Retinal pigment epithelial cell (primary cell): ENCODE data around the gene TCP11L1.

ENCODE experiments used
- DNase-seq: peaks from one replicate; pipeline ENCODE4 v3.0.0-alpha.2; 2010; ENCODE audit warnings: low read depth
- H3K4me3 ChIP-seq: 2 replicates; pipeline ENCODE4 v1.5.1; 2011; ENCODE audit warnings: mild to moderate bottlenecking, low read length, control low read depth, moderate library complexity
- TF ChIP-seq, protein P1 (sequence below): conservative IDR thresholded peaks from 2 replicates; pipeline ENCODE4 v1.5.1; 2011; ENCODE audit warnings: low read depth, low read length, control low read depth, inconsistent platforms

The TCP11L1 gene

DNA sequence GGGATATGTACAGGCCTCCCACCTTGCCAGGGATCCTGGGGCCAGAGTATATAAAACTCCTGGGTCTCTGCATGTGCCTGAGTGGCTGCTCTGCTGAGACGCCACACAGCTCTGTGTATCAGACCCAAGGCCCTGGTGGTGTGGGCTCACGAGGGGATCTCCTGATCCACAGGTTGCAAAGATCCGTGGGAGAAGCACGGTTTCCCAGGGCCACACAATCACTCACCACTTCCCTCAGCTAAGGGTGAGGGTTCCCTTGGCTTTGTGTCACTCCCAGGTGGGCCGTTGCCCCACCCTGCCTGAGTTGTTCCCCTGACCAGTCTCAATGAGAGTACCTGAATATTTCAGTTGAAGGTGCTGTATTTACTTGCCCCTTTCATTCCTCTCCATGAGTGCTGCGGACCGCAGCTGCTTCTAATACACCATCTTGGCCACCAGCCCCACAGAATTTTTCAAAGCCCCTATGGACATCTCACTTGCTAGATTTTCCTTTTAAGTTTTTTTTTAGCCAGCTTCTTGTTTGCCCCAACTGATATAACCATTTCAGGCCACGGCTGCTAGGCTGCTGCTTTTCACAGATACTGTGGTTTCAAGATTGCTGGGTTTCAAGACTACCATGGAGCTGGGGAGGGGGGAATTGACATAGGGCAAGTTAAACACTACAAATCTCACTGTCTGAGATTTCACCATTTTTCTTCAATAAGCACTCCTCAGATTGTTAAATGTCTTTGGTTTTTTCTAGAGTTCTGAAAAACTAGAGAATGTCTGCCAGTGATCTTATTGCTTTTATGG, 37.4 kb upstream of the TCP11L1 start:
- no peak overlapping the region for H3K4me3 ChIP-seq
- DNase-seq = no peak

DNA sequence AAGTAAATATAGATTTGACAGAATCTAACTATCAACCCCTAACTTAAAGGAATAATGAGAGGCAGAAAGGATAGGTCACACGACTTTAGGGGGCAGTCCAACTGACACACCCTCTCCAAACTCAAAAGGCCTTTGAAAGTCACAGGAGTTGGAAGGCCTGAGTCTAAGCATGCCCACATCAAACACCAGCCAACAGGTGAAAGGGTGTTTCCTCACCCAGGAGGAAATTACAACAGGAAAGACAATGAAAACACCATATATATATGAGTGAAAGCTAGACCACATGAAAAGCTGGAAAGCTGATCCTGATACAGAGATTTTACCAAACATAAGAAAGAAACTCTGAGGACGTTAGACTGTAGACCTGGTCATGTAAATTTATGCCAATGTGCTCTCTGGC, 34.2 kb upstream of the TCP11L1 start:
- DNase-seq = no peak

More for the DNA sequence above, 37.4 kb upstream of the TCP11L1 start:
- TF ChIP-seq, protein P1, sequence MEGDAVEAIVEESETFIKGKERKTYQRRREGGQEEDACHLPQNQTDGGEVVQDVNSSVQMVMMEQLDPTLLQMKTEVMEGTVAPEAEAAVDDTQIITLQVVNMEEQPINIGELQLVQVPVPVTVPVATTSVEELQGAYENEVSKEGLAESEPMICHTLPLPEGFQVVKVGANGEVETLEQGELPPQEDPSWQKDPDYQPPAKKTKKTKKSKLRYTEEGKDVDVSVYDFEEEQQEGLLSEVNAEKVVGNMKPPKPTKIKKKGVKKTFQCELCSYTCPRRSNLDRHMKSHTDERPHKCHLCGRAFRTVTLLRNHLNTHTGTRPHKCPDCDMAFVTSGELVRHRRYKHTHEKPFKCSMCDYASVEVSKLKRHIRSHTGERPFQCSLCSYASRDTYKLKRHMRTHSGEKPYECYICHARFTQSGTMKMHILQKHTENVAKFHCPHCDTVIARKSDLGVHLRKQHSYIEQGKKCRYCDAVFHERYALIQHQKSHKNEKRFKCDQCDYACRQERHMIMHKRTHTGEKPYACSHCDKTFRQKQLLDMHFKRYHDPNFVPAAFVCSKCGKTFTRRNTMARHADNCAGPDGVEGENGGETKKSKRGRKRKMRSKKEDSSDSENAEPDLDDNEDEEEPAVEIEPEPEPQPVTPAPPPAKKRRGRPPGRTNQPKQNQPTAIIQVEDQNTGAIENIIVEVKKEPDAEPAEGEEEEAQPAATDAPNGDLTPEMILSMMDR = no peak

DNA sequence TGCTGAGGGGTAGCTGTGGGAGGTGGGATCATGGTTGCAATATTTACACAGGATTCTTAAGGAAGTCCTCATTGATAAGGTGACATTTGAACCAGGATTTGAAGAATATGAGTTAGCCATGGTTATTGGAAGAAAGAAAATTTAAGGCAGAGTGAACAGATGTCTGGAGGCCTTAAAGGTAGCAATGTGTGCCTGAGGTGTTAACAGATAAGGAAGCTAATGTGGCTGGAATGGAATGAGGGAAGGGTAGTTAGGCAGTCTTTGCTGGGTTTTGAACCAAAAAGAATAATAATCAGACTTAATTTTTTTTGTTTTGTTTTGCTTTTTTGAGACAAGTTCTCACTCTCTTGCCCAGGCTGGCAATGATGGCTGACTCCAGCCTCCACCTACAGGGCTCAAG, 33.4 kb upstream of the TCP11L1 start:
- TF ChIP-seq, protein P1 = no peak
- no peak for DNase-seq
- H3K4me3 ChIP-seq = no peak overlapping the region

More for the DNA sequence above, 34.2 kb upstream of the TCP11L1 start:
- TF ChIP-seq, protein P1 = no peak
- H3K4me3 ChIP-seq = no peak overlapping the region

DNA sequence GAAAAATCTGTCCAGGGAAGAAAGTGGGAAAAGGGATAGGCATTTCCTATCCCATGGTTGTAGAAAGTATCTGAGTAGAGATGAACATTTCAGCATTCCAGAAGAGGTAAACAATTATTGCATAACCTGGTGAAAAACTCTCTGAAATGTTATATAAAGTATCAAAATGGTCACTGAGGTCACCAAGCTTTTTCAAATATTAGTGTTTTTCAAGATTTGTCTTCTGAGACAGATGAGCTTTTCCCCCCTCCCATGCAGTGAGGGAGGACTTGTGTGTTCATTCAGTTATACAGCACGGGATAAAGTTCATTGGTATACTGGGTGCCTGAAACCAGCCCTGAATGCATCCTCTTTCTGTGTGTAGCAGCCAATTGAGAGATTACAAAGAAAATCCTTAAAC, 25.6 kb upstream of the TCP11L1 start:
- TF ChIP-seq, protein P1 = no peak
- H3K4me3 ChIP-seq = no peak overlapping the region

DNA sequence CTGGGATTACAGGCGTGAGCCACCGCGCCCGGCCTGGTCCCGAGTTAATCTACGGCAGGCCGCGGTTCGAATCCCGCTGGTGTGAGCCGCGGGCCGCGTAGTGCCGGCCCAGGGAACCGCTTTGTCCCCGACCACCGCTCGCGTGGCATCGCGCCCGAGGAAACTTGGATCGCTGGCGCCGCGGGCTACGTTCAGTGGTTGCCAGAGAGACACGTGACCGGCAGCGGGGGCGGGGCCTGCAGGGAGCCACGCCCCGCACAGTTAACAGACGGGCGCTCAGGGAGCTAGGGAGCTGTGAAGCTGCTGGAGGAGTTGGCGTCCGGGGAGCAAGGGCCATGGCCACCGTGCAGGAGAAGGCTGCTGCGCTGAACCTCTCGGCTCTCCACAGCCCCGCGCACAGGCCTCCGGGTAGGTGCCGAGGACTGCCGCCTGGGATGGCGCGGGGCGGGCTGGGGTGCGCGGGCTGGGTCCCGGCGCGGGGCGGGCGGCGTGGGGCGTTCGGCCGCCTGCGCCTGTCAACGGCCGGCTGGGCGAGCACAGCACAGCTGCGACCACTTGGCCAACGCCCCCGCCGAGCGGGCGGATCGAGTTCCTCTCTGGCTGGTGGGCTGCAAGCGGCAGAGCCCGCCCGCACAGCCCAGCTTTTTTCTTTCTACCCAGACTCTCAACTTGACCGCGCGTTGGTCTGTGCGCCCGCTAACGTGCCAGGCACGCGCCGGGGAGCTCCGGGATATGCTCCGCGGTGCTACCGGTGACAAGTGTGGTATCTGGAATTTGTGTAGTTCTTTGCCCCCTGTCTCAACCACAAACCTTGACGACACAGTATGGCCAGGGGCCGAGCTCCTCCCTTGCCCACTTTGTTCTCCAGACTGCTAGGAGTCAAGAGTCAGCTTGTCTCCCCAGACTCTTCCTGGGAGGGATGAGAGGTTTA, 23.5 kb upstream of the TCP11L1 start, which contains the start of gene DEPDC7:
Gene DEPDC7, plus strand, starts transcription at position 258 of the 931 bp plus-strand sequence. Its CDS starts 78 bp downstream, at position 336.
- TF ChIP-seq, protein P1 = no peak
- peak within 1 kb of the TSS; percentile 58 for H3K4me3 ChIP-seq
- DNase-seq = peak; percentile 46

More for the DNA sequence above, 25.6 kb upstream of the TCP11L1 start:
- no peak for DNase-seq

DNA sequence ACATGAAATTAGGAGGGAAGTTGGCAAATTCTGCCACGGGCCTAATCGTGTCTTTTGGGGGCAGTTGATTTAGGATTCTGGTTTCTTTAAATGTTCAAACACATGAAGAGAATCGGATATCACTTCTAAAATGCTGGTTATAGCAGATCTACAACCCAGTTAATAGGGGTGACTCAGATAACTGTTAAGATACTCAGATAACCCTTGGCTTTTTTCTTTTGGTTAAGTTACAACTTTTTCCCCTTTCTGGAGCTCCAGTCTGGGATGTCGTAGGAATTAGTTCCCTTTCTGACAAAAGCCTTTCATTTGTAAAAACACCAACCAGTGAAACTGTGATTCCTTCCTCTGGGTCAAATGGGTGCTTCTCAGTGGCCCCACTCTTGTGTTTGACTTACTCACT, 22.7 kb upstream of the TCP11L1 start:
- peak overlapping the region; percentile 58 for H3K4me3 ChIP-seq
- TF ChIP-seq, protein P1 = no peak
- no peak for DNase-seq
